HG03565 (cell line): ENCODE results near the gene PLIN4.
"Not testable (repeated sequence)": the region's sequence is repeated elsewhere in the genome, so short reads cannot be mapped to it uniquely, and the experiment has no call there.

Experiments used
- ATAC-seq: cut with Tn5 transposase; IDR thresholded peaks from one replicate; pipeline ENCODE4 v1.9.1; 2021; ENCODE audit warnings: mild to moderate bottlenecking, moderate library complexity; ENCODE audit not compliant: unreplicated experiment

Gene PLIN4

DNA sequence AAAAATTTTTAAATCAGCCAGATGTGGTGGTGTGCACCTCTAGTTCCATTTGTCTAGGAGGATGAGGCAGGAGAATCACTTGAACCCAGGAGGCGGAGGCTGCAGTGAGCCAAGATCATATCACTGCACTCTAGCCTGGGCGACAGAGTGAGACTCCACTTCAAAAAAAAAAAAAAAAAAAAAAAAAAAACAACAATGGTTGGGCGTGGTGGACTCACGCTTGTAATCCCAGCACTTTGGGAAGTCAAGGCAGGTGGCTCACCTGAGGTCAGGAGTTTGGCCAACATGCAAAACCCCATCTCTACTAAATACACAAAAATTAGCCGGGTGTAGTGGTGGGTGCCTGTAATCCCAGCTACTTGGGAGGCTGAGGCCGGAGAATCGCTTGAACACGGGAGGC lies 9.1 kb upstream of the PLIN4 start:
- ATAC-seq: not testable (repeated sequence)

DNA sequence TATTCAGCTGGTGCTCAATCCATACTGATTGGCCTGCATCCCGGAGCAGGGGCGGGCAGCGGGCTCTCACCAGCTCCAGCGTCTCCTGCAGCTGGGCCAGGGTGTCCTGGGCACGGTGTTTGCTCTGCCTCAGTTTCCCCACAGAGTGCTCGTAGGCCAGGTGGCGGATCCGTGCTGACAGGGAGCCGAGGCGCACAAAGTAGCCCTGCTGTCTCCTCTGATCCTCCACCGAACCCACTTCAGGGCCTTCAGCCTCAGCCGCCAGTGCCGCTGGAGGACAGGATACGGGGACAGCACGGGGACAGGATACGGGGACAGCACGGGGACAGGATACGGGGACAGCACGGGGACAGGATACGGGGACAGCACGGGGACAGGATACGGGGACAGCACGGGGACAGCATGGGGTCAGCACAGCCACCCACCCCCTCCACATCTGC lies 7.3 kb upstream of the PLIN4 start:
- no peak for ATAC-seq

DNA sequence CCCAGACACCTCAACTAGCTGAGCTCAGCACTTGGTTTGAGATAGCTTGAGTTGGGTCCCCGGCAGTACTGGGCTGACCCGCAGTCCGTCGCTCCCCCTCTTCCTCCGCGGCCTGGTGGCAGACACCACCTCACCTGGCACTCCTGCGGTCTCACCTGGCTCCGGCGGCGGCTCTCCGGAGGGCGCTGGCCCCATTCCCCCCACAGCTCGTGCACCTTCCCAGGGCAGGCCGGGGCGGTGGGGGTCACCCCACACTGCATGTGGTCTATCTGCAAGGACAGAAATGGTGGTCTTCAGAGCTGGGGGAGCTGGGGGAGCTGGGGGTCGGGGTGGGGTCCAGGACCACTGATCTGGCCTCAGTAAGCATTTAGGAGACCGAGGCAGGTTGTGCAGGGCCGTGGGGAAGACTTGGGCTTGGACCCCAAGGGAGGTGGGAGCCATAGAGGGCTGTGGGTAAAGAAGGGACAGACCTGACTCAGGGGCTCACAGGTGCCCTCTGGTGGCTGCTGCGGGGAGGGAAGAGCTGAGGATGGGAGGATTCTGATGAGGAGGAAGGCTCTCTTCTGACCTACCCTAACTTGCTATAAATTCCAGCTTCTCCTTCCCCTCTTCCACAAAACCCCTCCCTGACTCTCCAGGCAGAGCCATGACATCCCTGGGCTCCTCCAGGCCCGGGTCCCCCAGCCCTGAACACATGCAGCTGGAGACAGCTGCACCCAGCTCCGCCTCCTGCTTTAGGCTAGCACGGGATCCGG lies 6.7 kb upstream of the PLIN4 start:
- no peak for ATAC-seq

DNA sequence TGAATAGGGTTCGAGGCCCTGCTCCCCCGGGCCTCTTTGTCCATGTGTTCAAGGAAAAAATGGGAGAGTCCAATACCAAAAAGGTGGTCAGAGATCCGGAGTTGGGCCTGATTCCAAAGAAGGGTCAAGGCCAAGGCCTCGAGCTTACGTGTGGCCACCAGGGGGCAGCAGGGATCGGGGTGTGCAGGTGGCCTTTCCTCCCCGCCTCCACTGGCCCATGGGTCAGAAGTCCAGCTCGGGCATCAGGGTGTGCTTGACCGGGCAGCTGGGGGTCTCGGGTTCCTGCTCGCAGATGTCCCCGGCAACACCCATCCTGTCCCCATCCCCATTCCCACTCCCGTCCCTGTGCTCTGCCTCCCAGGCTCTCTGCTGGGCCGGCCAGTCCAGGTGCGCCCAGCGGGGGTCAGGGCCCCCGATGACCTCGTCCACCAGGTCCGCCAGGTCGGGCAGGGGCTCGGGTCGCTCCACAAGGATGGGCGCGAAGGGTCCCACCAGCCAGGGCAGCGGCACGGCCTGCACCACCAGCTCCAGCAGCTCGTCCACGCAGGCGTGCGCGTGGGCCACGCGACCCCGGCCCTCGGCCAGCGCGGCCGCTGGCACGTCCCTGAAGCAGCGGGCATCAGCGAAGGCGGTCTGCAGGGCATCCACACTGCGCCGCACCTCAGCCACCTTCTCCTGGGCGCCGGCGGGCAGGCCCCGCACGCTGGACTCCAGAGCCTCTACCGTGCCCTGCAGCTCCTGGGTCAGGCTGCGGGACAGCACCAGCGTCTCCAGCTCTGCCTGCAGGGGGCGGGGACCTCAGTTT lies 5.2 kb upstream of the PLIN4 start:
- no peak for ATAC-seq

DNA sequence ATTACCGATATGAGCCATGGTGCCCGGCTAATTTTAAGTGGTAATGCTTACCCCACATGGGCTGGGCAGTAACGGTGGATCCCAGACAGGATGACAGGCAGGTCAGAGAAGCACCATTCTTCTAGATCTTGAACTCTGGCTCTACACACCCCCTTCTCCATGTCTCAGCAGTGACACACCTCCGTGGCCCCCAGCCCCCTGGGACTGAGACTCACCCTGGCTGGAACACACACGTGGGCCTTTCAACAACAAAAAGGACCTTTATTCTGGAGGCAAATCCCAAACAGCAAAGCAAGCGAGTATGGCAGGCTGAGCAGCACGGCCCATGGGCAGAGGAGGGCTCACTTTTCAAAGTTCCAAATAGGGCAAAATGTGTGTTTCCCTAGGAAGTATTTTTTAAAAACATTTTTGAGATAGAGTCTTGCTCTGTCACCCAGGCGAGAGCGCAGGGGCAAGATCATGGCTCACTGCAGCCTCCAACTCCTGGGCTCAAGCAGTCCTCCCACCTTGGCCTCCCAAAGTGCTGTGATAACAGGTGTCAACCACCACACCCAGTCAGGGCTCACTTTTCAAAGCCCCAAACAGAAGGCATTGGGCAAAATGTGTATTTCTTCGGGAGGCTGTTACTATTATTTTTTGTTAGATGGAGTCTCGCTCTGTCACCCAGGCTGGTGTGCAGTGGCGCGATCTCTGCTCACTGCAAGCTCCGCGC lies 4.2 kb upstream of the PLIN4 start:
- ATAC-seq: no peak

DNA sequence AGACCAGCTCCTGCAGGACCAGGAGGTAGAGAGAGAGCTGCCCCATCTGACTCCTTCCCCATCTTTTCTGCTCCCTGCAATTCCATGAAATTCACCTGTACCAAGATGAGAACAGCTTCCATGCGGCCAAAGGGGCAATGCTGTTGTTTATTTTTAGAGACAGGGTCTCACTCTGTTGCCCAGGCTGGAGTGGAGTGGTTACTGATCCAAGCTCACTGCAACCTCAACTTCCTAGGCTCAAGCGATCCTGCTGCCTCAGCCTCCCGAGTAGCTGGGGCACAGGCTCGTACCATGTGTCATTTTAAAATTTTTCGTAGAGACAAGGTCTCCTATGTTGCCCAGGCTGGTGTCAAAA lies 3.6 kb upstream of the PLIN4 start:
- ATAC-seq: no peak

DNA sequence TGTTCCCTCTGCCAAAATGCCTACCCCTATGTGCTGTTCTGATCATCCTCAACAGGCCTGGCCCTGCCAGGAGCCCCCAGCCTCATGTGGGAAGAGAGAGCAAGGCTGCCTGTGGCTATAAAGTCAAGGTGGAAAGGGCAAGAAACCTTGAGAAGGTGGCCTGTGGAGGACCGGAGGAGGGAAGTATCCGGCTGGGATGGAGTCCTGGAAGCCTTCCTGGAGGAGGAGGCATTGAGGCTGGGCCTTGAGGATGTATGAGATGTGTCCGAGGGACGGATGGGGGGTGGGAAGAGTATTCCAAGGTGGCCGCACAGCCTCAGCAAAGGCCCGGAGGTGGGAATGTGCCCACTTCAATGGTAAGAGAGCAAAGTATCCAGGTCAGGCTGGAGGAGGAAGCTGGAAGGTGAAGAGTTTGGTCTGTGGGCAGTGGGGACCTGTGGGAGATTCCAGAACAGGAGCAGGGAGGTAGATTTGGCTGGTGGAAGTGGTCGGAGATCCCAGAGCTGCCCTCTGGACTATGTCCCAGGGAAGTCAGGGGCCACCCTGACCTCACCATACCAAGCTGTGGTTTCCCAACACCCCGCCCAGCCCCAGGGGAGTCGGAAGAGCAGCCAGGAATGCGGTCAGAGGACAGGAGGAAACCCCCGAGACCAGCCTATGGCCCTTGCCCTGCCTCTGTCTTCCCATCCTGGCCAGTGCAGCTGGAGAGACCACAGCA lies 3.0 kb upstream of the PLIN4 start:
- ATAC-seq: no peak

DNA sequence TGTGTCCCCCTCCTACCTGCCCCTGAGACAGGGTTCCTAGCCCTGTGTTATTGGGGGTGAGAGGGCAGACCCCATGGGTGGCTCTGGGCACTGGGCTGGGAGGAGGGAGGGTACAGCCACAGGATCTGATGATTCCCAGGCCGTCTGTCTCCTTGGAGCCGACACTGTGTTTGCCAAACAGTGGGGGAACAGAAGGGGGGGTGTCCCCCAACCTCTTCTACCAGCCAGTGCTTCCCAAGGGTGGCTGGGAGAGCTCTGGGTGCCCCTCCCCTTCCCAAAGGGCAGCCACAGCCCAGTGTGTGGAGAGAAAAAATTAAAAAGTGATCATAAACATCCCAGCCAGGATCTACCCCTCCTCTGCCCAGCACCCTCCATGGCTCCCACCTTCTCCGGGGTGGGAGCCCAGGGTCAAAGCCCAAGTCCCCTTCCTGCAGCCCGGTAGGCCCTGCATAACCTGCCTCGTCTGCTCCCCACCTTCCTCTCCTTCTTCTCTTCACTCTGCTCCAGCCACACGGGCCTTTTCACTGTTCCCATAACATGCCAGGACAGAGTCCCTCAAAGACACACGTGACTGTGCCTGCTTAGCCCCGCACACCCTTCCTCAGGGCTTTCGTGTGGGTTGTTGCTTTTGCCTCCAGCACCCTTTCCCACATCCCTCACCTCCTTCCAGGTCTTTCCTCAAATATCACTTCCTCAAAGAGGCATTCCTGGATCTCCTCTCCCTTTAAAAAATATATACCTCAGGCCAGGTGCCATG lies 1.4 kb upstream of the PLIN4 start:
- ATAC-seq: no peak

DNA sequence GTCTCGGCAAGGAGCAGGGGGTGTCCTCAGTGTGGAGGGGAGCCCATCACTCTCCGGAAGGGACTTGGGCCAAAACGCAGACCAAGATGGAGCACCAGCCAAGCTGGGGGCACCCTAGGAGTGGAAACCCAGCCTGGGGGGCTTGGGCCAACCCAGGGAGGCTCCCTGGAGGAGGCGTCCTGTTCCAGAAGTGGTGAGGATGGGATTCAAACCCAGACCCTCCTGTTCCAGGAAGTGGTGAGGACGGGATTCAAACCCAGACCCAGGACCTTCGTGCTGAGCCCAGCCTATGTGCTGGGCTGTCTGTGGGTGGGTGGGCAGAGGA lies 848 bp upstream of the PLIN4 start:
- ATAC-seq: no peak

DNA sequence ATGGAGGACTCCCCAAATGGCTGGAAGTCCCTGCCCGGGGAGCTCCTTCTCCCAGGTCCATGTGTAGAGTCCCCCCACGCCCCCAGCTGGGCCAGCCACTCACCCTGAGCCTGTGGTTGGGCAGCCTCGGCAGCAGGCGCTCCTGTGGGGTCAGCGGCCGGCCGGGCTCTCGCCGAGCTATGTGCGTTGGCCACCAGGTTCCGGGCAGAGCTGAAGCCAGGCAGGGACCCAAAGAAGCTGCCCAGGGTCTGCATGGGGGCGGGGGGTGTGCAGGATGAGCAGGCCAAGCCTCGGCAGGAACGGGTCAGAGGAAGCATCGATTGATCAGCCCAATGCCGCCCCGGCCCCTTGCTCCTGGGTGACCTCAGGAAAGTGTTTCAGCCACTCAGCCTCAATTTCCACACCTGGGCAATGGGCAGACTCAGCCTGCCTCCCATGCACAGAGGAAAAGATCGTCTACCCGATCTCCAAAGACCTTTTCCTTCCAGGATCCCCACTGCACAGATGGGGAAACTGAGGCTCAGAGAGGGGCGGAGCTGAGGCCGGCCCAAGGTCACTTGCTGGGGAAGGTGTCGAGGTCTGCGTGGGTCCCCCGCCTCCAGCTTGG lies 732 bp downstream of the PLIN4 start:
- ATAC-seq: no peak

DNA sequence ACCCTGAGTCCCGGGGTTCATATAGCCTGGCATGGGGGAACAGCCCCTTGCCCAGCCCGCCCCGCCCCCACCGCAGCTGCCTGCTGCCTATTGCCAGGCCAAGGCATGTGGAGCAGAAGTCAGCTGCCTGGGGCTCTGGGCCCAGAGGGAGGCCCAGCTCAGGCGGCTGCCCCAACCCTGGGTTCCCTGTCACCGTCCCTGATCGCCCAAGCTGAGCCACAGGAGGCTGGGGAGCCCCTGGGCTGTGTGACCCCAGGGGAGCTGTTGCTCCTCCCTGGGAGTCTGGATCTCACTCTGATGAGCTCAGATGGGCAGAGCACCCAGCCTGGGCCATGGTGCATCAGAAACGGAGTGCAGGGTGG lies 1.4 kb downstream of the PLIN4 start:
- ATAC-seq: no peak

DNA sequence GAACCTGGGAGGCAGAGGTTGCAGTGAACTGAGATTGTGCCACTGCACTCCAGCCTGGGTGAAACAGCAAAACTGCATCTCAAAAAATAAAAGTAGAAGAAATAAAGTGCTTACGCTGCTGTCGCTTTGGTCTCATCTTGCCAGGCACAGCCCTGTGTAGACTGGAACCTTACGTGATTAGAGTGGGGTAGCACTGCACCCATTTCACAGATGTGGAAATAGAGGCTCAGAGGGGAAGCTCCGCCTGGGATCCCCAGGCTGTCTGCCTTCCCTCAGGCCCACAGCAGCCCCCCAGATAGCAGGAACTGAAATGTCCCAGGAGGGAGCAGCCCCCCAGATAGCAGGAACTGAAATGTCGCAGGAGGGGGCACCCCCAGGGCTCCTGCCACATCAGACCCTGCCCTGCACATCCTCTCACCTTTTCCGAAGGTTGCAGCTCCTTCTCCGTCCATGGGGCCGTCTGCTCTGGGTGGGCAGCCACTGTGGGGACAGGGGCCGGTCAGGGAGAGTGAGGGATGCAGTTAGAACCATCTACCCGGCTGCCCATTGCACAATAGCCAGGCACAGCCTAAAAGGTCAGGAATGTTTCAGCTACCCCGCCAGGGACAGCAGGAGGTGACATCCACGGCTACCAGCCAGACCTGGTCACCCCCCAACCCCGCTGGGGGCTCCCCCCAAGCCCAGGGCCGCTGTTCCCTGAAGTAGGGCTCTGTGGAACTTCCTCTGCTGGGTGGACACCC lies 1.9 kb downstream of the PLIN4 start:
- ATAC-seq: no peak

DNA sequence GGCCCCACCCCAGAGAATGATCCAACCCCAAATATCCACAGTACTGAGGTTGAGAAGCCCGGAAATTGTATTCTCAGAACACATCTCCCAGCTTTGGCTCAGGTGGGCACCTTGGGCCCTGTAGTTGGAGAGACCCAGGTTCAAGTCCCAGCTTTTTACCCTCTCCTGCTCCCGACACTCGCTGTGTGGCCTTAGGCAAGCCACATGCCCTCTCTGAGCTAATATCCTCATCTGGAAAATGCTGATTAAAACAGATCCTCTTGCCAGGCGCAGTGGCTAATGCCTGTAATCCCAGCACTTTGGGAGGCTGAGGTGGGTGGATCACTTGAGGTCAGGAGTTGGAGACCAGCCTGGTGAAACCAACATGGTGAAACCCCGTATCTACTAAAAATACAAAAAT lies 2.6 kb downstream of the PLIN4 start:
- no peak for ATAC-seq

DNA sequence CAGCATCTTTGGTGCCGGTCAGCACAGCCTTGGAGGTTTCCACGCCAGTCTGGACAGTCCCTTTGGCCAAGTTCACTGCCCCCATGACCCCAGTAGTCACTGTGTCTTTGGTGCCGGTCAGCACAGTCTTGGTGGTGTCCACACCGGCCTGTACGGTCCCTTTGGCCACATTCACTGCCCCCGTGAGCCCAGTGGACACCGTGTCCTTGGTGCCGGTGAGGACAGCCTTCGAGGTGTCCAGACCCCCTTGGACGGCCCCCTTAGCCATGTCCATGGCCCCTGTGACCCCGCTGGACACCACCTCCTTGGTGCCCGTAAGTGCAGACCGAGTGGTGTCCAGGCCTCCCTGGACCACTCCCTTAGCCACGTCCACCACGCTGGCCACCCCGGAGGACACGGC lies 5.0 kb downstream of the PLIN4 start:
- no peak for ATAC-seq

DNA sequence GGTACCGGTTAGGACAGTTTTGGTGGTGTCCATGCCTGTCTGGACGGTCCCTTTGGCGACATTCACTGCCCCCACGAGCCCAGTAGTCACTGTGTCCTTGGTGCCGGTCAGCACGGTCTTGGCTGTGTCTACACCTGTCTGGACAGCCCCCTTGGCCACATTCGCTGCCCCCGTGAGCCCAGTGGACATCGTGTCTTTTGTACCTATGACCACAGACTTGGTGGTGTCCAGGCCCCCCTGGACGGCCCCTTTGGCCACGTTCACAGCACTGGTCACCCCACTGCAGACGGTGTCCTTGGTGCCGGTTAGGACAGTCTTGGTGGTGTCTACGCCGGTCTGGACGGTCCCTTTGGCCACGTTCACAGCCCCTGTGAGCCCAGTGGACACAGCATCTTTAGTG lies 6.2 kb downstream of the PLIN4 start:
- ATAC-seq: no peak

DNA sequence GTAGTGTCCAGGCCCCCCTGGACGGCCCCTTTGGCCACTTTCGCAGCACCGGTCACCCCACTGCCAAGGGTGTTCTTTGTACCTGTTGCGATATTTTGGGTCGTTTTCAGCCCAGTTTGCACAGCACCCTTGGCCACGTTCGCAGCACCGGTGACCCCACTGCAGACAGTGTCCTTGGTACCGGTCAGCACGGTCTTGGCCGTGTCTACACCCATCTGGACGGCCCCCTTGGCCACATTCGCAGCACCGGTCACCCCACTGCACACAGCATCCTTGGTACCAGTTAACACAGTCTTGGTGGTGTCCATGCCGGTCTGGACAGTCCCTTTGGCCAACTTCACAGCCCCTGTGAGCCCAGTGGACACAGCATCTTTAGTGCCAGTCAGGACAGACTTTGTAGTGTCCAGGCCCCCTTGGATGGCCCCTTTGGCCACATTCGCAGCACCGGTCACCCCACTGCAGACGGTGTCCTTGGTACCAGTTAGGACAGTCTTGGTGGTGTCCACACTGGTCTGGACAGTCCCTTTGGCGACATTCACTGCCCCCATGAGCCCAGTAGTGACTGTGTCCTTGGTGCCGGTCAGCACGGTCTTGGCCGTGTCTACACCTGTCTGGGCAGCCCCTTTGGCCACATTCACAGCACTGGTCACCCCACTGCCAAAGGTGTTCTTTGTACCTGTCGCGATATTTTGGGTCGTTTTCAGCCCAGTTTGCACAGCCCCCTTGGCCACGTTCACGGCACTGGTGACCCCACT lies 6.8 kb downstream of the PLIN4 start:
- ATAC-seq: no peak

DNA sequence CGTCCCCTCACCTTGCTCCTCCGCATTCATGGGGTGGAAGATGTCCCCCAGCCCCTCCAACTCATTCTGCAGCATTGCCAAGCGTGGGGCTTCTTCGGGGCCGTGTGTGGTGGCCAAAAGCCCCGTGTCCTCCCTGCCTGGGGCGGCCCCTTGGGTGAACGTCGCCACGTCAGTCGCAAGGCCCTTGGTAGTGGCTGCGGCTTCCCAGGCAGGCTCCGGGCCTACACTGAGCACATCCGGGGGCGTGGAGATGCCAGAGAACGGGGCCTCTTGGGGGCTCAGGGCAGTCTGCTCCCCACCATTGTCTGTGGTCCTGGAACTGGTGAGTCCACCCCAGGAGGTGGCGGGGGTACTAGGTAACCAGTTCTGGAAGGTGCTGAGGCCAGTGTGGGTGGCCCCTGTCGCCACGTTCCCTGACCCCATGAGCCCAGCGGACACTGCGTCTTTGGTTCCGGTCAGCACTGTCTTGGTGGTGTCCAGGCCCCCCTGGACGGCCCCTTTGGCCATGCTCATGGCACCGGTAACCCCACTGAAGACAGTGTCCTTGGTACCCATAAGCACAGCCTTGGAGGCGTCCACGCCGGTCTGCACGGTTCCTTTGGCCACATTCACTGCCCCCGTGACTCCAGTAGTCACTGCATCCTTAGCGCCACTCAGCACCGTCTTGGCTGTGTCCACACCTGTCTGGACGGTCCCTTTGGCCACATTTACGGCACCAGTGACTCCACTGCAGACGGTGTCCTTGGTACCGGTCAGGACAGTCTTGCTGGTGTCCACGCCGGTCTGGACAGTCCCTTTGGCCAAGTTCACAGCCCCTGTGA lies 7.6 kb downstream of the PLIN4 start:
- ATAC-seq: no peak

DNA sequence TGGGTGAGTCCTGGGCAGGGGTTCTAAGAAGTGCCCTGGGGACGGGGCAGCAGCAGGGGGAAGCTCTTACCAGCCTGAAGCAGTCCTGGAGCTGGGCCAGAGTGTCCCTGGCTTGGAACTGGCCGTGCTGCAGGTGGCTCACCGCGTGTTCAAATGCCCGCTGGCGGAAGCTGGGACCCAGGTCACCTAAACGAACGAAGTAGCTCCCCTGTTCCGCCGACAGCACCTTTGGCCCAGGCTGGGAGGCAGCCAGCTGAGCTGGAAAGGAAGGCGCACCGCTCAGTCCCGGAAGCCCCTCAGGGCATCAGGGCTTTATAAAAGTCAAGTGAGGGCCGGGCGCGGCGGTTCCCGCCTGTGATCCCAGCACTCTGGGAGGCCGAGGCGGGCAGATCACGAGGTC lies 9.6 kb downstream of the PLIN4 start:
- no peak for ATAC-seq
